GM12878 (cell line): ENCODE data around the gene MROH9. TPM values are rescaled to one million over a fixed set of nuclear protein-coding genes. Genes with fewer than 3 reads are reported as not detected.
A peak's percentile ranks its signal among the peaks of the same experiment; 100 is the strongest.

Source experiments
- ATAC-seq: fragments of 200-7000 bp; cut with Tn5 transposase; 3 replicates; pipeline ENCODE4 v1.9.1; 2020; ENCODE audit warnings: mild to moderate bottlenecking, moderate library complexity
- BruUV-seq: library from RNA; stranded (reverse); fragments of 400-500 nt; replicated peaks from 2 replicates; lab custom pipeline; 2021; lab: Mats Ljungman, UMichigan
- CTCF ChIA-PET: fragments of 300-600 bp; sonication (Branson Sonifier 250); formaldehyde crosslinking; extraction: SDS; loops from one replicate; lab custom pipeline; 2021; ENCODE audit warnings: inconsistent platforms; lab: Yijun Ruan, JAX
- POLR2A ChIA-PET: fragments of 350-600 bp; formaldehyde crosslinking; extraction: SDS; loops from one replicate; lab custom pipeline; 2021; ENCODE audit warnings: inconsistent platforms; lab: Charles Lee
- RAD21 ChIA-PET: fragments of 300-600 bp; sonication (Branson Sonifier 250); formaldehyde crosslinking; loops from one replicate; lab custom pipeline; 2023; ENCODE audit warnings: antibody characterized with exemption; ENCODE audit not compliant: unreplicated experiment; lab: Charles Lee
- SMC1A ChIA-PET: fragments of 300-600 bp; sonication (Branson Sonifier 250); formaldehyde crosslinking; loops from one replicate; lab custom pipeline; 2023; ENCODE audit not compliant: unreplicated experiment, uncharacterized antibody; lab: Charles Lee
- DNase-seq: peaks from one replicate; pipeline ENCODE4 v3.0.0-alpha.2; 2011; ENCODE audit warnings: low read depth, low spot score
- FAIRE-seq: peaks from 3 replicates; lab custom pipeline; 2011; peaks lifted over from hg19 to GRCh38; lab: Jason Lieb, UNC
- H2AFZ ChIP-seq: 2 replicates; pipeline ENCODE4 v1.6.0; 2011; ENCODE audit warnings: low read depth, low read length, control low read depth; ENCODE audit not compliant: control insufficient read depth
- H3K27ac ChIP-seq: 2 replicates; pipeline ENCODE4 v1.5.1; 2011; ENCODE audit warnings: control low read depth; ENCODE audit not compliant: control insufficient read depth, insufficient read depth
- H3K27me3 ChIP-seq, 2 experiments: replicated peaks in 1 of 2; 2 replicates each; pipeline versions ENCODE4 v1.6.0 to v1.6.1; 2011; ENCODE audit warnings: low read length in 1 of 2; ENCODE audit not compliant: control insufficient read depth in 2 of 2, insufficient read depth in 2 of 2
- H3K36me3 ChIP-seq, 2 experiments: 2 replicates each; pipeline ENCODE4 v1.5.1; 2011; ENCODE audit warnings: low read length in 1 of 2; ENCODE audit not compliant: control insufficient read depth in 2 of 2, insufficient read depth in 2 of 2
- H3K4me1 ChIP-seq: 2 replicates; pipeline ENCODE4 v1.6.1; 2011; ENCODE audit warnings: mild to moderate bottlenecking, low read length, moderate library complexity, mixed read lengths; ENCODE audit not compliant: control insufficient read depth, insufficient read depth
- H3K4me2 ChIP-seq: 2 replicates; pipeline ENCODE4 v1.6.0; 2011; ENCODE audit warnings: control low read depth; ENCODE audit not compliant: control insufficient read depth, insufficient read depth
- H3K4me3 ChIP-seq: fragments of 200-600 bp; sonication (generic); 2 replicates; pipeline ENCODE4 v1.5.1; 2016
- H3K79me2 ChIP-seq: 2 replicates; pipeline ENCODE4 v1.6.0; 2011; ENCODE audit warnings: low read length; ENCODE audit not compliant: control insufficient read depth, insufficient read depth
- H3K9ac ChIP-seq: 2 replicates; pipeline ENCODE4 v1.8.0; 2011; ENCODE audit warnings: low read length, control low read depth, mixed read lengths; ENCODE audit not compliant: control insufficient read depth, insufficient read depth
- H3K9me3 ChIP-seq: replicated peaks from 3 replicates; pipeline ENCODE4 v1.5.1; 2011; ENCODE audit warnings: mild to moderate bottlenecking, low read length; ENCODE audit not compliant: control insufficient read depth, insufficient read depth
- H4K20me1 ChIP-seq: 2 replicates; pipeline ENCODE4 v1.6.0; 2011; ENCODE audit not compliant: control insufficient read depth, insufficient read depth
- BHLHE40 ChIP-seq, 2 experiments: fragments of 450-650 bp in 1 of 2; IDR thresholded peaks; 2 replicates each; pipeline ENCODE4 v1.6.1; 2011 to 2017; ENCODE audit warnings: low read depth in 2 of 2, borderline replicate concordance in 1 of 2, improper control_type of control experiment in 1 of 2, low read length in 1 of 2, mild to moderate bottlenecking in 1 of 2
- EGR1 ChIP-seq, 2 experiments: IDR thresholded peaks; 1 replicate in 1 of 2; 2 replicates in 1 of 2; pipeline ENCODE4 v1.6.1; 2011 to 2012; ENCODE audit warnings: low read depth in 2 of 2, low read length in 2 of 2, borderline replicate concordance in 1 of 2, mild to moderate bottlenecking in 1 of 2, moderate library complexity in 1 of 2
- GABPA ChIP-seq: IDR thresholded peaks from 2 replicates; pipeline ENCODE4 v1.6.1; 2014; ENCODE audit warnings: antibody characterized with exemption, low read depth, mild to moderate bottlenecking, inconsistent platforms
- JUND ChIP-seq: IDR thresholded peaks from 2 replicates; pipeline ENCODE4 v1.6.1; 2012; ENCODE audit warnings: low read depth, mild to moderate bottlenecking, low read length, improper control_type of control experiment, moderate library complexity
- MEF2B ChIP-seq: fragments of 450-650 bp; IDR thresholded peaks from 2 replicates; pipeline ENCODE4 v1.6.1; 2018; ENCODE audit warnings: mild to moderate bottlenecking, moderate library complexity; ENCODE audit not compliant: partially characterized antibody, poor library complexity, severe bottlenecking
- MTA3 ChIP-seq: IDR thresholded peaks from 2 replicates; pipeline ENCODE4 v1.6.1; 2012; ENCODE audit warnings: low read length, inconsistent platforms, borderline replicate concordance
- POU2F2 ChIP-seq: IDR thresholded peaks from 3 replicates; pipeline ENCODE4 v1.6.1; 2011; ENCODE audit warnings: low read depth, mild to moderate bottlenecking, low read length, borderline replicate concordance
- SMARCA5 ChIP-seq: fragments of 450-650 bp; IDR thresholded peaks from 2 replicates; pipeline ENCODE4 v1.6.1; 2017; ENCODE audit warnings: mild to moderate bottlenecking
- STAT3 ChIP-seq: IDR thresholded peaks from 2 replicates; pipeline ENCODE4 v1.6.1; 2011; ENCODE audit warnings: low read depth, low read length, improper control_type of control experiment
- TBL1XR1 ChIP-seq: IDR thresholded peaks from 2 replicates; pipeline ENCODE4 v1.6.1; 2012; ENCODE audit warnings: low read depth, low read length, improper control_type of control experiment
- ZBTB4 ChIP-seq: fragments of 450-650 bp; formaldehyde crosslinking; IDR thresholded peaks from 2 replicates; pipeline ENCODE4 v1.4.0; 2022; ENCODE audit warnings: mild to moderate bottlenecking, moderate library complexity
- WGBS: methylation state at CpG from one replicate; pipeline ENCODE4 v1.1.6; 2016; ENCODE audit warnings: low lambda C conversion rate; ENCODE audit not compliant: insufficient replicate concordance, insufficient coverage; ENCODE audit errors: missing lambda C conversion rate; 5-methylcytosine and 5-hydroxymethylcytosine counted together
- in situ Hi-C: fragments of 300-500 bp; cut with MboI; formaldehyde crosslinking; loops from 9 replicates; pipeline ENCODE4 v1.14.3; 2018; ENCODE audit warnings: mixed read lengths
- intact Hi-C: fragments of 100-400 bp; cut with micrococcal nuclease; formaldehyde crosslinking; loops from one replicate; pipeline ENCODE4 v1.14.2; 2022; ENCODE audit not compliant: unreplicated experiment
- polyA plus RNA-seq, 11 experiments: library from polyadenylated mRNA; depleted of rRNA in 4 of 11; unstranded in 6 of 11; stranded (reverse) in 5 of 11; fragments of >200 nt; fragmentation: Nextera tagmentation in 4 of 11; fragmentation: Illumina TruSeq in 1 of 11; extraction: Ambion mirVana in 4 of 11; extraction: Trizol in 1 of 11; gene quantifications; 1 replicate in 1 of 11; 2 replicates in 10 of 11; pipeline versions ENCODE4 v1.2.1 to v1.2.3, GENCODE V29; 2011 to 2016; ENCODE audit warnings: inconsistent platforms in 2 of 11, missing spikeins in 2 of 11, low read depth in 1 of 11
- total RNA-seq, 4 experiments: library from RNA; depleted of rRNA in 3 of 4; stranded (reverse); fragments of >200 nt in 3 of 4; fragmentation: Illumina TruSeq in 1 of 4; extraction: Trizol in 1 of 4; gene quantifications; 2 replicates each; pipeline versions ENCODE4 v1.2.1 to v1.2.3, GENCODE V29; 2013 to 2021

MROH9 gene
- total and polyA plus RNA-seq, 10 of the 15 experiments (the other 5 are each of a cell fraction or from before 2014, with no cell fraction given), result not detected

DNA sequence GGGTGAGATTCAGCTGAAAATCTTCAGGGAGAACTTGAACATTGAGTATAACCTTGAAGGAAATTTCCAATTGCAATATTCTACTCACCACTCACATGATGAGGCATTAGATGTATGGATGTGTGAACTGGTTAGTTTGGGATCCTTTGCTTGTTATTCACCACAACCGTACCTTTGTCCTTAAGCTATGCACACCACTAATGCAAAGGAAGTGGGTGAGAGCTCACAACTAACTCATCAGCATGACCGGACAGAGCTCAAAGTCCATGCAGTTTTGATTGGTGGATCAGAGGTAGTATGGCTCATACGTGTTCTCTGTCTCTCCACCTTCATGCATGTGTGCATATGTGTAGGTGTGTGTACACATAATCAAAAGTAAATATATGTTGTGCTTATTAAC, 43.5 kb upstream of the MROH9 start:
- ChIA-PET SMC1A (interaction anchor here (1.1 to 3.7 kb wide), 6 partner anchors 9 to 23 kb away, joined by 3 to 22 read pairs (median 4); no protein-coding TSS in a partner anchor), RAD21 (interaction anchor here (0.8 kb wide), 1 partner anchor 17 kb away, joined by 3 read pairs; no protein-coding TSS in a partner anchor), POLR2A (interaction anchor here (0.8 kb wide), 1 partner anchor 9 kb away, joined by 3 read pairs; no protein-coding TSS in a partner anchor), CTCF (interaction anchor here (0.6 to 1.4 kb wide), 6 partner anchors 10 to 971 kb away, joined by 3 to 5 read pairs (median 4); no protein-coding TSS in a partner anchor)
- FAIRE-seq (no peak), DNase-seq (no peak), ATAC-seq (no peak)
- no peaks in the 10 kb centered on the region for H3K36me3 ChIP-seq
- WGBS, result 31% methylated on average over 3 of the region's 3 CpGs
- no TSS peak for BruUV-seq
- TF ChIP-seq BHLHE40 (IDR thresholded peaks at IDR 0.05; ENCODE audit: borderline replicate concordance in 1 of 2, low read depth in 2 of 2, low read length in 1 of 2), result 0 out of 4 replicates have a peak, but pooled peaks of 1 of the 2 experiments have one; percentile 3
- no peak for TF ChIP-seq EGR1 (IDR thresholded peaks at IDR 0.05; ENCODE audit: borderline replicate concordance in 1 of 2, low read depth in 2 of 2, low read length in 2 of 2)
- no peak overlapping the region for H3K27ac ChIP-seq
- H3K4me2 ChIP-seq, result no peak overlapping the region
- no peaks in the 10 kb centered on the region for H3K79me2 ChIP-seq
- in situ Hi-C loops (no loop called here), intact Hi-C loops (no loop called here)
- H3K9me3 ChIP-seq, result no peaks in the 10 kb centered on the region
- no peaks in the 10 kb centered on the region for H4K20me1 ChIP-seq
- no peak overlapping the region for H3K4me3 ChIP-seq
- H3K4me1 ChIP-seq, result no peaks in the 10 kb centered on the region
- no peak overlapping the region for H3K9ac ChIP-seq
- no peaks in the 10 kb centered on the region; a peak in 1 of 4 replicates for H3K27me3 ChIP-seq
- no peak overlapping the region for H2AFZ ChIP-seq

- Histone ChIP-seq H2AFZ (no peak overlapping the region), H3K4me1 (no peaks in the 10 kb centered on the region), H4K20me1 (no peaks in the 10 kb centered on the region), H3K9me3 (no peaks in the 10 kb centered on the region), H3K79me2 (no peaks in the 10 kb centered on the region), H3K4me3 (no peak overlapping the region), H3K27ac (no peak overlapping the region), H3K4me2 (no peak overlapping the region), H3K27me3 (peaks cover 0 to 2% of the 10 kb centered on the region in 2 experiments; a peak in 2 of 4 replicates), H3K9ac (no peak overlapping the region), H3K36me3 (no peaks in the 10 kb centered on the region)
- FAIRE-seq, result no peak
- WGBS, result 2% methylated on average over 2 of the region's 2 CpGs
- ChIA-PET SMC1A (no interaction called here), POLR2A (no interaction called here), CTCF (interaction anchor here (1.4 kb wide), 1 partner anchor 12 kb away, joined by 4 read pairs; no protein-coding TSS in a partner anchor), RAD21 (no interaction called here)
- no peak for DNase-seq
- intact Hi-C loops, result no loop called here
- no TSS peak for BruUV-seq
- no peak for ATAC-seq
- in situ Hi-C loops, result no loop called here
- TF ChIP-seq MTA3 (no peak), POU2F2 (no peak), JUND (no peak), TBL1XR1 (no peak), ZBTB4 (CRISPR knock-in tag) (no peak), SMARCA5 (no peak), MEF2B (no peak), GABPA (no peak), STAT3 (no peak)
Observed at GRCh38 chr1:170893655-170894297, 41.6 kb upstream of the MROH9 start.
